NCI-H187 treated with DMSO at 0.1 percent for 48 hours (cell line): ENCODE results near the gene JPT2.

Experiments
- DNase-seq: peaks from one replicate; lab custom pipeline; 2025; lab: John Stamatoyannopoulos, UW

JPT2 gene

DNA sequence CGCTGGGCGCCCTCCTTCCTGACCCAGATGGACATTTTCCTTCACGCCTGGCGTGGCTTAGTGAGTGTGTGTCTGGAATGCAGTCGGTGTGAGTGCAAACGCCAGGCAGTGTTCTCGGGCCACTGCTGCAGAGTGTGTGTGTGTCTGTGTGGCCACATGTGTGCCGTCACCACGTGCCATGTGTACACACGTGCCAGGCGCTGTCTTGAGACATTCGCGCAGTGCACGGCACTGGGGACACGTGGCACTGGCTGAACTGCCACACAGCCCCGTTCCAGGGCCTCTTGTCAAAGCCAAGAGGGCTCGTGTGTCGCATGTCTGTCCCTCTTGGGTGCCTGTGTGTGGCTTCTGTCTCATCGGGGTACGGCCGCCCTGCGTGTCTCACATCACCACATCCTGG lies 56.7 kb downstream of the JPT2 start:
- DNase-seq: no peak

DNA sequence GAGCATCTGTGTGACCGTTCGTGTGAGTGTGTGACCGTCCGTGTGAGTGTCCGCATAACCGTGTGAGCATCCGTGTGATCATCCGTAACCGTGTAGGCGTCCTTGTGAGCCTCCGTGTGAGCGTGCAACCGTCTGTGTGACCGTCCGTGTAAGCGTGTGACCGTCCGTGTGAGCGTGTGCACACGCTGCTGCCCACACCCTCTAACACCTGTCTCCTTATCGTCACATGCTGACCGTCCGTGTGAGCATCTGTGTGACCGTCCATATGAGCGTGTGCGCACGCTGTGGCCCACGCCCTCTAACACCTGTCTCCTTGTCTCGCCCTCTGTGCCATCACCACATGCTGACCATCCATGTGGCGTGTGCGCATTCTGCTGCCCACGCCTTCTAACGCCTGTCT lies 62.2 kb downstream of the JPT2 start:
- no peak for DNase-seq

DNA sequence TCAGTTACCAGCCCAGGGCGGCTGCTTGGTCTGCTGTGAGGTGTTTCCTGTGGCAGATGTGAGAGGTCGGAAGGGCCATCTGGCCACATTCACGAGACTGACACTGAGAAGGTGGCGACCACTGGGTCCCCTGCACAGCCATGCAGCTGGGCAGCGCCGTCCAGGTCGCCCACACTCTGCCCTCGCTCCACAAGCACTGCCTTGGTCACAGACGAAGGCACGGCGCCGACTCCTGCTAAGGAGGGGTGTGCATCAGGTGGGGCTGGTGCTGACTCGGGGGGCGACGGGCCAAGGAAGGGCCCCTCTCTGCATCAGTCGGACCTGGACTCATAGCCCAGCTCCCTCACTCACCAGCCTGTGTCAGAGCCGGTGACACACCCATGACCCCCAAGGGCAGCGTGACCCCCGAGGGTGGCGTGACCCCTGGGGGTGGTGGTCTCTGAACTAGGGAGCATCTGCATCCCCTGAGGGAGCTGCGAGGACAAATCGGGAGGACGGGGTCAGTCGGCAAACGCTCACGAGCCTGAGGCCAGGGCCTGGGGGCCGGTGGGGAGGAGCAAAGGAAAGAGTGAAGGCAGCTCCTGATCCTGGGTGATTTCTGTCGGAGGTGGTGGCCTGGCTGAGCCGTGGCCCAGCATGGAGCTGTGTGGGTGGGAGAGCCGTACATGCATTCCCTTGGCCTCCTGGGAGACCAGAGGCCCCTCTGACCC lies 62.9 kb downstream of the JPT2 start:
- no peak for DNase-seq

DNA sequence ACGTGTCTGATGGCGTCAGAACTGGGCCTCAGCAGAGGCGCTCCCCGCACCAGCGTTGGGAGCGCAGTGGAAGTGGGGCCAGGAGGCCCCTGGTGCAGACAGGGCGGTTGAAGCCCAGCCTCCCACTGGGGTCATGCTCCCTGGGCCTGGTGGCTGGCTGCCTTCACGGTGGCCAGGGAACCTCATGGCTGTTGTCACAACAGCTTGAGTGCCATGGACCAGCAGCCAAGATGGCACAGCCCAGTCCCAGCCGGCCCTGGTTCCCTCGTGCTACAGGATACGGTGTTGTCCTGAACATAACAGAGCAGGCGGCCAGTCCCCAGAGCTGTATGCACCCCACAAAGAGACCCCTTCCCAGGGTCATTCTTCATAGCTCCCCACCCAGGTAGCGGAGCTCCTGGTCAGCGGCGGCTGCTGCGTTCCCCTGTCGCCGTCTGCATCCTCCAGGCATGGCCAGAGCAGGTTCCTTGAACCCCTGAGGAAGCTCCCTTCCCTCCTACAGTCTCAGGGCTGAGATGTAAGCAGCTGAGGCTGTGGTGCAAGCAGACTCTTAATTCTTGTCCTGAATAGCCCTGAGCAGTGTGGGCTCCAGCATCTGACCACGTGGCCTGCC lies 63.6 kb downstream of the JPT2 start:
- DNase-seq: no peak

DNA sequence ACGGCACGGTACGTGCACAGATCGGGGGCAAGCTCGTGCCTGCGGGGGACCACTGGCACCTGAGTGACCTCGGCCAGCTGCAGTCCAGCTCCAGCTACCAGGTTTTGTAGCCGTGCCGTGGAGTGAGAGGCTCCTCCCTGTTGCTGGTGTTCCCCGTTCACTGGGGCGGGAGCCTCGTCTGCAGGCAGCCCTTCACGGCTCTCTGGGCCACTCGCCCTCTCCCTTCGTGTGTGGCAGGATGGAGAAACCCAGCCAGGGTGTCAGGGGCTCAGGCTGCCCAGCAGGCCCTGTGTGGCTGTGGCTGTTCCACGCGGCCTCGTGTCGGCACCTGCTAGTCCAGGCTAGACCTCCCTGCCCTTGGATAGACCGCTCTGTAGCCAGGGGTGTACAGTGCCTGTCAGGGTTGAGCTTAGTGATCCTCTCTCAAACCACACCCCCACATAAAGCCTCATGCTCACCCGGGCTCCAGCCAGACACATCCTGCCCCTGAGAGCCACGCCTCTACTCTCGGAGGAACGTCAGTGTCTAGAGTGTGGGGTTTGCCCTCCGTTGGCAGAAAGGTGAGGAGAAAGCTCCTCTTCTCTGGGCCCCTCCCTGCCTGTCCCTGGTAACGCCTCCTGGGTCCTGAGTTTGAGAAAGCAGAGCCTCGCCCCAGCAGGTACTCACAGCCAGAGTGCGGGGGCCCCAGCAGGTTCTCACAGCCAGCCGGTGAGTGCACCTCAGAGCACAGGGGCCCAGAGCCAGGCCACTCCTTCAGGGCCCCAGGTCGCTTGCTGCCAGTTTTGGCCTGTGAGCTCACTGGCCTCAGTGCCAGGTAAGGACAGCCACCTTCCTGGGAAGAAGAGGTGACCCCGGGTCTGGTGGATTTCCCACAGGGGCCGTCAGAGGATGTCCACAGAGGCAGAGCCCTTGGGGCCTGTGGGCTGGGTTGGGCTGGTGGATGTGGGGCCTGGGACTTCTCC lies 65.6 kb downstream of the JPT2 start:
- no peak for DNase-seq

DNA sequence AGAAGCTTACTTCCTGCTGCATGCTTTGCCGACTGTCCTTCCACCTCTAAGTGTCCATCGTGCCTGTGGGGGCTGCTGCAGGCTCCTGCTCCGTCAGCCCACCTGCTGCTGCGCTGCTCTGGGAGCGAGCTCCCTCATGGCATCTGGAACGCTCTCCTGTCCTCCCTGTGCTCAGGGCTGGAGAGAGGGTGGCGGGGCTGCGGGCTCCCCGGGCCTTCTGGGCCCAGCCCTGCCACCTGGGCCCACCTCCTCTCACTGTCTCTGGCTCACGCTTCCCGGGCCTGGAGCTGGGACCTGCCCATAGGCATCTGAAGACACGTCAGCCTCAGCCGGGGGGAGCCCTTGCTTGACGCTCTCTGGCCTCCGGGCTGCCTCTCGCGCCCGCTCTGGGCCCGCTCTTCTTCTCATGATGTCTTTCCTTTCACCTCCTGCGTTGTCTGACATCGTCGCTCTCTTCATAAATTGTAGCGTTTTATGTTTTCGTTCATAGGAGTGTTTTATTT lies 66.3 kb downstream of the JPT2 start:
- DNase-seq: no peak

DNA sequence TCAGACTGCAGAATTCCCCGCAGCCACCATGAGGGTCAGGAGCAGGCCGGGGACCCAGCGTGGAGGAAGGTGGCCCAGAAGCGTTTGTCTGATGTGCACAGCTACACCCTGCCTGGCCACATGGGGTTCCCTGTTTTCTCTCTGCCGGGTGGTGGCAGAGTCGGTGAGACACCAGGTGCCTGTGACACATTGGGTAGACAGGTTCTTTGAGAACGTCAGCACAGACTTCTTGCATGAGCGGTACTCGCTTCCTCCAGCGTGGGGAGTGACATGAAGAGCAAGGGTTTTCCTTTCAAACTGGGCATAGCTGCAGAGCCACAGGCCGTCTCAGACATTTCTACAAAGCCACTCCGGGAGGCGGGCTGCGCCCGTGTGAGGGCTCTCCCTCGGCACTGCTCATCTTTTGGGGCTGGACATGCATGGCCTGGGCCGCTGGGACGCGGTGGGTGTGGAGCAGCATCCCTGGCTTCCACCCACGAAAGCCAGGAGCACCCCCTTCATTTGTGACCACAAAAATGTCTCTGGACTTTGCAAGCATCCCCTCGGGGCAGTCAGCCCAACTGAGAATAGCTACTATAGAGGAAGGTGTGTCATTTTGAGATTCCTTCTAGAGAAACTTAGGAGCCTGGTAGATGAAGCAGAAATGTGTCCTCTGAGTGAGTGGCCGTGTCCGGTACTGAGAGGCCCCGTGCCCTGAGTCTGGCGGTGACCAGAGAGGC lies 67.3 kb downstream of the JPT2 start:
- DNase-seq: no peak

DNA sequence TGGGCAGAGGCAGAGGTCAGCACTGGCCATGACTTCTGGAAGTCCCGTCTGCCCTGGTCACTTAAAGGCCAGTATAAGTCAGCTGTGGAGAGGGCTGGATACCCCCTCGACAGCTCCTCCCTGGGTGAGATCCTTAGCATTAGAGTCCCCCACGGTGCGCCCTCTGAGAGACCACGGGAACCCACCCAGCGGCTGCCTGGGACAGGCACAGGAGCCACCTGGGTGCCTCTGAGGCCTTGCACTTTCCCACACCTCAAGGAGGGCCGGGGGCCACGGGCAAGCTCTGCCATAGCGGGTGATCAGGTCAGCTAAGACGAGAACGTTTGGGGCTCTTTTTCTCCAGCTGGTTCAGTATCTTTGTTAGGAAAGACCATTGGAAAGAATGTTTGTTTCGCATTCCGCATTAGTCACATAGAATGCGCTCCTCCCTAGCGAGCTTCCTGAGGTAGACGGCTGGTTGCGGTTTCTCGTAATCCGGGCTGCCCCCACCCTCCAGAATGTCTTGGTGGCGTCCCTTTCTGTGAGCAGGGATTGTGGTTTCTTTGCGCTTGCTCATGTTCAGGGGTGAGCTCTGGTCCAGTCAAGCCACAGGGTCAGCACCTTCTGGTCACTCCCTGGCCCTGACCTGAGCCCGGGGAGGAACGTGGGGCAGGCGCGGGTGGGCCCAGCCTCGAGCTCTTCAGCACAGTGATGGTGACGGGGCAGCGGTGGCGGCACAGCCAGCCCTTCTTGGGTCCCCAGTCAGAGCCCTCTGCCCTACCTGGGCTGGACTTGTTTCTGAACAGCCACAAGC lies 68.0 kb downstream of the JPT2 start:
- no peak for DNase-seq

DNA sequence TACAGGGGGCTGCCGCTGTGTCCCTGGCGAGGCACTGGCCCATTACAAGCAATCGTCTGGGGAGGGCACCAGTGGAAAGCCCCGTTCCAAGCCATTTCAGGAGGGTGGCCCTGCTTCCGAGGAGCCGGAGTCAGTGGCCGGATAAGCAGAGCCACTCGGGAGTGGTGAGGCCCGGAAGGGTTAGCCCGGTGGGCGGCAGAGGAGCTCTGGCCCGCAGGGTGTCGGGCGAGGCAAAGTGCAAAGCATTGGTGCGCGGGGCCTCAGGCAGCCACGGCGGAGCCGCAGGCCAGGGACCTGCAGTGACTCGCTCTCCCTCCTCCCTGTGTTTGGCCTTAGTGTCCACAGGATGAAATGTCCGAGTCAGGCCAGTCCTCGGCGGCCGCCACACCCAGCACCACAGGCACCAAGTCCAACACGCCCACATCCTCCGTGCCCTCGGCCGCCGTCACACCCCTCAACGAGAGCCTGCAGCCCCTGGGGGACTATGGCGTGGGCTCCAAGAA lies 68.7 kb downstream of the JPT2 start:
- no peak for DNase-seq

DNA sequence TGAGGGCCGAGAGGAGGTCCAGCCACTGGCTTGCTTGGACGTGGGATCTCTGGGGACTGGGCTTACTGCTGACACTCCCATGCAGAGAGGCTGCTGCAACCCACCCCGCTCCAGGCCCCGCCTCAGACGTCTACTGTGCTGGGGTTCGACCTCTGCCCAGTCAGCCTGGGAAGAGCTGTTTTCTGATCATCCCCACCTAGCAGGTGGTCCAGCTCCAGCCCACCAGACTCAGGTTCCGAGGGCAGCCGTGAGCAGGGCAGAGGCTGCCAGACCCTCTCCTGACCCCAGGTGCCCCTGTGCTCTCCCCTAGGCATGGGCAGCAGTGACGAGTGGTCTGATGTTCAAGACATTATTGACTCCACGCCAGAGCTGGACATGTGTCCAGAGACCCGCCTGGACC lies 69.9 kb downstream of the JPT2 start:
- no peak for DNase-seq

DNA sequence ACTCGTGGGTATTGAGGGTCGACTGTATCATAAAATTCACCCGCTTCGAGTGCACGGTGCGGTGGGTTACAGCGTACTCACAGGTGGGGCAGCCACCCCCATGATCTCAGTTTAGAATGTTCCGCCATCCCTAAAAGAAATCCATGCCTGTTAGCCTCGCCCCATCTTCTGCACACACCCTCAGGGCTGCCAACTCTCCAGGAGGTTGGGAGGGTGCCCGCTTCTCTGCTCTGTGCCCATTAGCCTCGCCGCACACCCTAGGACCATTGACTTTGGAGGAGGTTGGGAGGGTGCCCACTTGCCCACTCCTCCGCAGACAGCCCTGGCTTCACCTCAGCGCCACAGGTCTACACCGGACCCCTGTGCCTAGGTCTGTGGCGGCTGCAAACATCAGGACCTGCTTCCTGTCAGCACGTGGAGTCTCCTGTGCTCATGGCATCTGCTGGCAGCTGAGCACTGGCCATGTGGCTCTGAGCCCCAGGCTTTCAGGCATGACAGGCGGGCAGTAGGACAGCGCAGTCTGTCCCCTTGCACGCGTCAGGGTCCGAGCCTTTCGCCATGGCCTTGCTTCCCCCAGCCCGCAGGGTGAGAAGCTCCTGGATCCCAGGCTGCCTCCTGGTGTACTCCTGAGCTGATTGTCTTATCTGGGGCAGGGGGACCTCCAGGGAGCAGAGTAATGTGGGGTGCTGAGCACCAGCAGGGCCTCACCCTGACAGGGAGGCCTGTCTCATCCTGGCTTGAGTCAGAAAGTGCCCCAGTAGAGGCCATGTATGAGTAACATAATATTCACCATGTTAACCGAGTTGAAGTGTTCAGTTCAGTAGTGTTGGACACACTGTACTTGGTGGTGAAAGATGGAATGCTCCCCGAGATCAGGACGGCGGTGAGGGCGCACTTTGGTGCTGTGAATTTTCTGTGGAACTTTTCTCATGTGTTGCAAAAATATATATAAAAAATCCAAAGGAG lies 71.4 kb downstream of the JPT2 start:
- DNase-seq: no peak
